HCT116 (cell line): ENCODE results near the gene SARS1. TPM values are rescaled to one million over a fixed set of nuclear protein-coding genes. Genes with fewer than 3 reads are reported as not detected.

Source experiments
- ATAC-seq: fragments of 200-7000 bp; cut with Tn5 transposase; 2 replicates; pipeline ENCODE4 v1.9.1; 2020; ENCODE audit warnings: mild to moderate bottlenecking, moderate library complexity
- BruUV-seq: library from RNA; stranded (reverse); fragments of 400-500 nt; replicated peaks from 2 replicates; lab custom pipeline; 2021; lab: Mats Ljungman, UMichigan
- CTCF ChIA-PET: fragments of 300-600 bp; sonication (Branson Sonifier 250); formaldehyde crosslinking; loops from one replicate; lab custom pipeline; 2021; ENCODE audit warnings: antibody characterized with exemption; lab: Charles Lee
- POLR2A ChIA-PET: fragments of 300-600, 350-600 bp; sonication (Branson Sonifier 250); formaldehyde crosslinking; loops from one replicate; lab custom pipeline; 2021; ENCODE audit warnings: antibody characterized with exemption; lab: Charles Lee
- RAD21 ChIA-PET, 2 experiments: fragments of 300-600 bp; sonication (Branson Sonifier 250); formaldehyde crosslinking; loops; one replicate each; lab custom pipeline; 2023; ENCODE audit warnings: low total read pairs in 2 of 2; ENCODE audit not compliant: uncharacterized antibody in 2 of 2, unreplicated experiment in 2 of 2, low non-redundant PET in 1 of 2; lab: Charles Lee
- DNase-seq: peaks from one replicate; pipeline ENCODE4 v3.0.0-alpha.2; 2010; ENCODE audit warnings: low read depth, low spot score
- H2AFZ ChIP-seq: fragments of 200-600 bp; shearing (Covaris generic), sonication (generic); 2 replicates; pipeline ENCODE4 v1.6.1; 2017; ENCODE audit warnings: low read depth, mixed run types, mixed read lengths, antibody characterized with exemption, low read length; ENCODE audit not compliant: poor library complexity, severe bottlenecking
- H3K27ac ChIP-seq: 2 replicates; pipeline ENCODE4 v1.5.1; 2012; ENCODE audit warnings: low read depth, low read length
- H3K27me3 ChIP-seq: fragments of 200-600 bp; sonication (generic); 2 replicates; pipeline ENCODE4 v1.6.1; 2016; ENCODE audit warnings: mixed run types, low read length, mixed read lengths; ENCODE audit not compliant: insufficient read depth
- H3K36me3 ChIP-seq, 2 experiments: fragments of 200-500 bp in 1 of 2; fragments of 200-600 bp in 1 of 2; sonication (Bioruptor generic) in 1 of 2; sonication (generic) in 1 of 2; 2 replicates each; pipeline versions ENCODE4 v1.5.1 to v1.6.1; 2014 to 2016; ENCODE audit warnings: low read length in 2 of 2, inconsistent platforms in 1 of 2, mixed read lengths in 1 of 2, mixed run types in 1 of 2; ENCODE audit not compliant: insufficient read depth in 2 of 2, control insufficient read depth in 1 of 2
- H3K4me1 ChIP-seq, 2 experiments: fragments of 200-600 bp in 1 of 2; sonication (generic) in 1 of 2; 2 replicates each; pipeline versions ENCODE4 v1.5.1 to v1.6.1; 2012 to 2017; ENCODE audit warnings: low read length in 2 of 2, inconsistent platforms in 1 of 2, mild to moderate bottlenecking in 1 of 2, mixed read lengths in 1 of 2, mixed run types in 1 of 2, moderate library complexity in 1 of 2; ENCODE audit not compliant: insufficient read depth in 2 of 2, control insufficient read depth in 1 of 2
- H3K4me2 ChIP-seq: fragments of 200-600 bp; sonication (generic); 2 replicates; pipeline ENCODE4 v1.6.1; 2017; ENCODE audit warnings: mixed run types, low read length, mixed read lengths
- H3K4me3 ChIP-seq, 2 experiments: fragments of 200-600 bp in 1 of 2; sonication (generic) in 1 of 2; replicated peaks in 1 of 2; 2 replicates each; pipeline ENCODE4 v1.5.1; 2011 to 2016; ENCODE audit warnings: low read length in 2 of 2, control low read depth in 1 of 2, low read depth in 1 of 2, mild to moderate bottlenecking in 1 of 2, mixed read lengths in 1 of 2, mixed run types in 1 of 2
- H3K79me2 ChIP-seq: fragments of 200-600 bp; sonication (generic); 2 replicates; pipeline ENCODE4 v1.6.1; 2017; ENCODE audit warnings: mild to moderate bottlenecking, mixed run types, low read length, moderate library complexity, mixed read lengths; ENCODE audit not compliant: insufficient read depth
- H3K9ac ChIP-seq: fragments of 200-600 bp; sonication (generic); 2 replicates; pipeline ENCODE4 v1.6.1; 2016; ENCODE audit warnings: low read length, mixed read lengths
- H3K9me2 ChIP-seq: fragments of 200-600 bp; sonication (generic), shearing (Covaris generic); 2 replicates; pipeline ENCODE4 v1.6.1; 2017; ENCODE audit warnings: mixed run types, mild to moderate bottlenecking, moderate library complexity; ENCODE audit not compliant: insufficient read depth
- H3K9me3 ChIP-seq, 2 experiments: fragments of 200-500 bp in 1 of 2; fragments of 200-600 bp in 1 of 2; sonication (Bioruptor generic) in 1 of 2; sonication (generic) in 1 of 2; 2 replicates each; pipeline ENCODE4 v1.6.1; 2014 to 2017; ENCODE audit warnings: low read length in 2 of 2, mixed read lengths in 2 of 2, inconsistent platforms in 1 of 2, low read depth in 1 of 2, mild to moderate bottlenecking in 1 of 2, mixed run types in 1 of 2, moderate library complexity in 1 of 2; ENCODE audit not compliant: control insufficient read depth in 1 of 2, insufficient read depth in 1 of 2
- H4K20me1 ChIP-seq: fragments of 200-600 bp; sonication (generic), shearing (Covaris generic); 2 replicates; pipeline ENCODE4 v1.6.1; 2017; ENCODE audit warnings: mixed run types, mild to moderate bottlenecking, moderate library complexity; ENCODE audit not compliant: insufficient read depth
- CBX3 ChIP-seq: IDR thresholded peaks from 2 replicates; pipeline ENCODE4 v1.6.1; 2012; ENCODE audit warnings: low read depth
- JUND ChIP-seq: IDR thresholded peaks from 2 replicates; pipeline ENCODE4 v1.6.1; 2012
- SRF ChIP-seq: IDR thresholded peaks from 2 replicates; pipeline ENCODE4 v1.6.1; 2012; ENCODE audit warnings: low read depth
- TCF7L2 ChIP-seq: IDR thresholded peaks from 2 replicates; pipeline ENCODE4 v1.7.0; 2011; ENCODE audit warnings: borderline replicate concordance, inconsistent platforms; ENCODE audit not compliant: insufficient read depth, insufficient read length; ENCODE audit errors: extremely low read depth
- ZFX ChIP-seq: fragments of 450-650 bp; IDR thresholded peaks from 2 replicates; pipeline ENCODE4 v1.6.1; 2017
- intact Hi-C: fragments of 100-400 bp; cut with micrococcal nuclease; formaldehyde crosslinking; loops from 2 replicates; pipeline ENCODE4 v1.10.0; 2022
- total RNA-seq: library from RNA; stranded (reverse); gene quantifications from one replicate; pipeline ENCODE4 v1.2.1, GENCODE V29; 2021; ENCODE audit not compliant: unreplicated experiment
- TF ChIP-seq, protein P1 (sequence below), 3 experiments: fragments of 200-600 bp in 1 of 3; sonication (generic) in 1 of 3; IDR thresholded peaks in 2 of 3; conservative IDR thresholded peaks in 1 of 3; 2 replicates each; pipeline ENCODE4 v1.5.1; 2012 to 2017; ENCODE audit warnings: low read depth in 2 of 3, low read length in 2 of 3, antibody characterized with exemption in 1 of 3, borderline replicate concordance in 1 of 3, control low read depth in 1 of 3, mild to moderate bottlenecking in 1 of 3, mixed read lengths in 1 of 3, mixed run types in 1 of 3, moderate library complexity in 1 of 3; ENCODE audit not compliant: insufficient read depth in 1 of 3
- TF ChIP-seq, protein P2 (sequence below): IDR thresholded peaks from 2 replicates; pipeline ENCODE4 v1.6.1; 2012

SARS1 gene
- total RNA-seq, 1 experiment from 2014 or later: 206 TPM

DNA sequence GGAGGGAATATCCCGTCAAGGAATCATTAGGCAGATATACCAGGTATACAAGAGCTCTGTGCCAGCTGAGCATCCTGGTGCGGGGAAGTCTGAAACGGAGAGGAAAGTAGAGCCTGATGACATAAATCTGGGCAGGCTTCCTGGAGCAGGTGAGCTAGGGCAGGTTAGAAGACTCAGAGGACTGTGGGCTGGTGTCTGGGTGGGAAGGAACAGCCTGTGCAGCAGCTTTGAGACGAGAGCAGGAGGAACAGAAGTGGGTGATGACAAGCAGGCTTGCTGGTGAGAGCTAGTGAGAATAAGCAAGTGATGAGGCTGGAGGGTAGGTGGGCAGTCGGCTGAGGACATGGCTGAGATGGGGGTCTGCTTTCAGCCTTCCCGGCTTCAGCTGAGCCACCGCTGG, 42.4 kb downstream of the SARS1 start:
- BruUV-seq: no TSS peak
- DNase-seq (no peak), ATAC-seq (no peak)
- no peak for TF ChIP-seq CBX3
- no peak for TF ChIP-seq TCF7L2
- no peak for TF ChIP-seq SRF
- TF ChIP-seq, protein P1, sequence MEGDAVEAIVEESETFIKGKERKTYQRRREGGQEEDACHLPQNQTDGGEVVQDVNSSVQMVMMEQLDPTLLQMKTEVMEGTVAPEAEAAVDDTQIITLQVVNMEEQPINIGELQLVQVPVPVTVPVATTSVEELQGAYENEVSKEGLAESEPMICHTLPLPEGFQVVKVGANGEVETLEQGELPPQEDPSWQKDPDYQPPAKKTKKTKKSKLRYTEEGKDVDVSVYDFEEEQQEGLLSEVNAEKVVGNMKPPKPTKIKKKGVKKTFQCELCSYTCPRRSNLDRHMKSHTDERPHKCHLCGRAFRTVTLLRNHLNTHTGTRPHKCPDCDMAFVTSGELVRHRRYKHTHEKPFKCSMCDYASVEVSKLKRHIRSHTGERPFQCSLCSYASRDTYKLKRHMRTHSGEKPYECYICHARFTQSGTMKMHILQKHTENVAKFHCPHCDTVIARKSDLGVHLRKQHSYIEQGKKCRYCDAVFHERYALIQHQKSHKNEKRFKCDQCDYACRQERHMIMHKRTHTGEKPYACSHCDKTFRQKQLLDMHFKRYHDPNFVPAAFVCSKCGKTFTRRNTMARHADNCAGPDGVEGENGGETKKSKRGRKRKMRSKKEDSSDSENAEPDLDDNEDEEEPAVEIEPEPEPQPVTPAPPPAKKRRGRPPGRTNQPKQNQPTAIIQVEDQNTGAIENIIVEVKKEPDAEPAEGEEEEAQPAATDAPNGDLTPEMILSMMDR (IDR thresholded peaks at IDR 0.05 in 2 of 3, conservative IDR thresholded peaks at IDR 0.05 in 1 of 3; ENCODE audit: borderline replicate concordance in 1 of 3, insufficient read depth in 1 of 3, low read depth in 2 of 3, low read length in 2 of 3): no peak
- TF ChIP-seq, protein P2, sequence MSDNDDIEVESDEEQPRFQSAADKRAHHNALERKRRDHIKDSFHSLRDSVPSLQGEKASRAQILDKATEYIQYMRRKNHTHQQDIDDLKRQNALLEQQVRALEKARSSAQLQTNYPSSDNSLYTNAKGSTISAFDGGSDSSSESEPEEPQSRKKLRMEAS: no peak
- no peak for TF ChIP-seq JUND
- no peak for TF ChIP-seq ZFX
- intact Hi-C loops: no loop called here
- H3K9ac ChIP-seq: no peak overlapping the region
- no peak overlapping the region for H2AFZ ChIP-seq
- ChIA-PET POLR2A (no interaction called here), RAD21 (interaction anchor here in 1 of 2 experiments (0.5 to 1.0 kb wide), 2 partner anchors 55 to 156 kb away, joined by 3 read pairs; no protein-coding TSS in a partner anchor), CTCF (no interaction called here)
- H3K27ac ChIP-seq: no peak overlapping the region
- no peak overlapping the region for H3K4me2 ChIP-seq
- H3K9me3 ChIP-seq: no peaks in the 10 kb centered on the region
- H3K79me2 ChIP-seq: no peaks in the 10 kb centered on the region
- H3K4me1 ChIP-seq: peaks cover 3 to 10% of the 10 kb centered on the region in 2 experiments; a peak in 2 of 4 replicates
- no peaks in the 10 kb centered on the region for H3K36me3 ChIP-seq
- H3K9me2 ChIP-seq: no peaks in the 10 kb centered on the region
- no peaks in the 10 kb centered on the region for H3K27me3 ChIP-seq
- no peak overlapping the region for H3K4me3 ChIP-seq
- no peaks in the 10 kb centered on the region for H4K20me1 ChIP-seq
